Hepatocyte (in vitro differentiated cells): ENCODE data around the gene LIG3. TPM values are rescaled to one million over a fixed set of nuclear protein-coding genes. Genes with fewer than 3 reads are reported as not detected.
A peak's percentile ranks its signal among the peaks of the same experiment; 100 is the strongest.
"Not testable (repeated sequence)": the region's sequence is repeated elsewhere in the genome, so short reads cannot be mapped to it uniquely, and the experiment has no call there.

Source experiments
- DNase-seq: peaks from one replicate; pipeline ENCODE4 v3.0.0-alpha.2; 2016; ENCODE audit warnings: low spot score
- H2AFZ ChIP-seq: fragments of 200-600 bp; sonication (generic); 2 replicates; pipeline ENCODE4 v1.6.0; 2016; ENCODE audit warnings: antibody characterized with exemption, mild to moderate bottlenecking
- H3K27ac ChIP-seq: fragments of 200-600 bp; sonication (generic); 2 replicates; pipeline ENCODE4 v1.5.1; 2016; ENCODE audit warnings: mild to moderate bottlenecking
- H3K27me3 ChIP-seq: fragments of 200-600 bp; sonication (generic); 2 replicates; pipeline ENCODE4 v1.6.1; 2016
- H3K36me3 ChIP-seq: fragments of 200-600 bp; sonication (generic); replicated peaks from 2 replicates; pipeline ENCODE4 v1.5.1; 2016; ENCODE audit warnings: low read depth; ENCODE audit not compliant: insufficient read depth
- H3K4me1 ChIP-seq: fragments of 200-600 bp; sonication (generic); 2 replicates; pipeline ENCODE4 v1.5.1; 2016; ENCODE audit warnings: mild to moderate bottlenecking, moderate library complexity; ENCODE audit not compliant: insufficient read depth
- H3K4me2 ChIP-seq: fragments of 200-600 bp; sonication (generic); 2 replicates; pipeline ENCODE4 v1.6.0; 2016
- H3K4me3 ChIP-seq: fragments of 200-600 bp; sonication (generic); 2 replicates; pipeline ENCODE4 v1.5.1; 2016; ENCODE audit warnings: mild to moderate bottlenecking
- H3K79me2 ChIP-seq: fragments of 200-600 bp; sonication (generic); 2 replicates; pipeline ENCODE4 v1.6.0; 2017; ENCODE audit warnings: mild to moderate bottlenecking
- H3K9me2 ChIP-seq: fragments of 200-600 bp; sonication (generic); replicated peaks from 2 replicates; pipeline ENCODE4 v1.6.0; 2017; ENCODE audit warnings: mild to moderate bottlenecking; ENCODE audit not compliant: insufficient read depth
- H3K9me3 ChIP-seq: fragments of 200-600 bp; sonication (generic); 2 replicates; pipeline ENCODE4 v1.5.1; 2016; ENCODE audit warnings: low read depth, mild to moderate bottlenecking
- H4K20me1 ChIP-seq: fragments of 200-600 bp; sonication (generic); 2 replicates; pipeline ENCODE4 v1.6.0; 2016; ENCODE audit warnings: mild to moderate bottlenecking; ENCODE audit not compliant: insufficient read depth, poor library complexity, severe bottlenecking
- EZH2 ChIP-seq: fragments of 200-600 bp; sonication (generic); IDR thresholded peaks from 2 replicates; pipeline ENCODE4 v1.6.1; 2016; ENCODE audit warnings: antibody characterized with exemption, mild to moderate bottlenecking, borderline replicate concordance
- EZH2phosphoT487 ChIP-seq: fragments of 200-600 bp; sonication (generic); IDR thresholded peaks from one replicate; pipeline ENCODE4 v1.6.1; 2018; ENCODE audit warnings: antibody characterized with exemption, mild to moderate bottlenecking, low read depth, moderate library complexity; ENCODE audit not compliant: unreplicated experiment, severe bottlenecking
- WGBS: methylation state at CpG from one replicate; pipeline ENCODE4 v1.1.6; 2016; ENCODE audit warnings: low lambda C conversion rate; ENCODE audit errors: missing lambda C conversion rate; 5-methylcytosine and 5-hydroxymethylcytosine counted together
- polyA plus RNA-seq: library from polyadenylated mRNA; unstranded; fragments of >200 nt; fragmentation: Nextera tagmentation; extraction: Ambion mirVana; gene quantifications from 2 replicates; pipeline ENCODE4 v1.2.1, GENCODE V29; 2016
- total RNA-seq: library from RNA; depleted of rRNA; stranded (reverse); fragments of >200 nt; gene quantifications from 2 replicates; pipeline ENCODE4 v1.2.3, GENCODE V29; 2014
- TF ChIP-seq, protein P1 (sequence below): fragments of 200-600 bp; sonication (generic); IDR thresholded peaks from 2 replicates; pipeline ENCODE4 v1.5.1; 2016; ENCODE audit warnings: antibody characterized with exemption, mild to moderate bottlenecking; ENCODE audit not compliant: poor library complexity

The LIG3 gene
- total and polyA plus RNA-seq, 2 experiments from 2014 or later: 15.7 to 31.6 TPM

DNA sequence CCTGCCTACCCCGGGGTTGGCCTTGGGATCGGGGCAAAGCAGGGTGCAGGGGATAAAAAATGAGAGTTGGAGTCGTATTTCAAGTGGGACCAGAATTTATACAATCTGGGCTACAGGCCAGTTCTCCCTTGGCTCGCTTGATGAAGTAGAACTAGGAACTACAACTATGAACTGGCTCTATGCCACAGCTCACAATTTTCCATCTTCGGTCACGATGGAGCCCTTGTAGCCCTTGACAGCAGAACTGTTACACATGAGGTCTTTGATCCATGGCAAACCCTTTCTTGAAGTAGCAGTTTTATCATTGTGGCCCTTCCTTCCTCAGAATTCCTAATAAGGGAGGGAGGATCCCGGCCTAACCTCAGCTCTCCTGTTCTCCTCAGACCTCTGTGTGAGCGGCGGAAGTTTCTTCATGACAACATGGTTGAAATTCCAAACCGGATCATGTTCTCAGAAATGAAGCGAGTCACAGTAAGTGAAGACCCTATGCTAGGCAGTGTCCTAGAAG is 17.1 kb downstream of the LIG3 start:
- no peaks in the 10 kb centered on the region for H3K79me2 ChIP-seq
- TF ChIP-seq EZH2 (no peak), EZH2phosphoT487 (no peak)
- TF ChIP-seq, protein P1, sequence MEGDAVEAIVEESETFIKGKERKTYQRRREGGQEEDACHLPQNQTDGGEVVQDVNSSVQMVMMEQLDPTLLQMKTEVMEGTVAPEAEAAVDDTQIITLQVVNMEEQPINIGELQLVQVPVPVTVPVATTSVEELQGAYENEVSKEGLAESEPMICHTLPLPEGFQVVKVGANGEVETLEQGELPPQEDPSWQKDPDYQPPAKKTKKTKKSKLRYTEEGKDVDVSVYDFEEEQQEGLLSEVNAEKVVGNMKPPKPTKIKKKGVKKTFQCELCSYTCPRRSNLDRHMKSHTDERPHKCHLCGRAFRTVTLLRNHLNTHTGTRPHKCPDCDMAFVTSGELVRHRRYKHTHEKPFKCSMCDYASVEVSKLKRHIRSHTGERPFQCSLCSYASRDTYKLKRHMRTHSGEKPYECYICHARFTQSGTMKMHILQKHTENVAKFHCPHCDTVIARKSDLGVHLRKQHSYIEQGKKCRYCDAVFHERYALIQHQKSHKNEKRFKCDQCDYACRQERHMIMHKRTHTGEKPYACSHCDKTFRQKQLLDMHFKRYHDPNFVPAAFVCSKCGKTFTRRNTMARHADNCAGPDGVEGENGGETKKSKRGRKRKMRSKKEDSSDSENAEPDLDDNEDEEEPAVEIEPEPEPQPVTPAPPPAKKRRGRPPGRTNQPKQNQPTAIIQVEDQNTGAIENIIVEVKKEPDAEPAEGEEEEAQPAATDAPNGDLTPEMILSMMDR: no peak
- no peaks in the 10 kb centered on the region for H3K27me3 ChIP-seq
- no peaks in the 10 kb centered on the region for H3K4me1 ChIP-seq
- no peaks in the 10 kb centered on the region for H3K36me3 ChIP-seq
- H3K27ac ChIP-seq: peak overlapping the region; percentile 60
- no peak overlapping the region for H3K4me2 ChIP-seq
- 80% methylated on average over 11 of the region's 11 CpGs for WGBS
- H4K20me1 ChIP-seq: no peaks in the 10 kb centered on the region
- H3K4me3 ChIP-seq: no peak overlapping the region
- no peaks in the 10 kb centered on the region for H3K9me2 ChIP-seq
- H2AFZ ChIP-seq: no peak overlapping the region
- H3K9me3 ChIP-seq: no peaks in the 10 kb centered on the region
- DNase-seq: peak; percentile 35

DNA sequence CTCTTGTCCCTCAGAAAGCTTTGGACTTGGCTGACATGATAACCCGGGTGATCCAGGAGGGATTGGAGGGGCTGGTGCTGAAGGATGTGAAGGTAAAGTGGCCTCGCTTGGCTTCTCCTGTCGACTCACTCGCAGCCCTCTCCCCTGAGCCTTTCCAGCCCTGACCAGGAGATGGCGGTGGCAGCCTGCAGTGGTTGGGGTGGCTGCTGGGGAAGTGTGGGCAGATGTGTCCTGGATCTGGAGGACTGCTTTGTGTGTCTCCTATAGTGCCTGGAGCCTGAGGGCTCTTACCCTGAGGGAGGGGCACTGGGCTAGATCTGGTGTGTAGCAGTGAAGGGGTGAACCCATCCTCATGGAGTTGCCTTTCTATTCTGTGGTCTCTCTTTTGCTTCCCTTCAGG is 17.9 kb downstream of the LIG3 start:
- H3K4me2 ChIP-seq: no peak overlapping the region
- H2AFZ ChIP-seq: no peak overlapping the region
- no peaks in the 10 kb centered on the region for H3K79me2 ChIP-seq
- no peaks in the 10 kb centered on the region for H3K4me1 ChIP-seq
- H3K4me3 ChIP-seq: no peak overlapping the region
- DNase-seq: peak; percentile 76
- no peak overlapping the region for H3K27ac ChIP-seq
- H3K9me3 ChIP-seq: no peaks in the 10 kb centered on the region
- no peaks in the 10 kb centered on the region for H3K27me3 ChIP-seq
- no peak for TF ChIP-seq EZH2
- TF ChIP-seq, protein P1: peak; percentile 62
- no peak for TF ChIP-seq EZH2phosphoT487
- H3K36me3 ChIP-seq: no peaks in the 10 kb centered on the region
- WGBS: 55% methylated on average over 5 of the region's 5 CpGs
- no peaks in the 10 kb centered on the region for H4K20me1 ChIP-seq
- H3K9me2 ChIP-seq: no peaks in the 10 kb centered on the region

DNA sequence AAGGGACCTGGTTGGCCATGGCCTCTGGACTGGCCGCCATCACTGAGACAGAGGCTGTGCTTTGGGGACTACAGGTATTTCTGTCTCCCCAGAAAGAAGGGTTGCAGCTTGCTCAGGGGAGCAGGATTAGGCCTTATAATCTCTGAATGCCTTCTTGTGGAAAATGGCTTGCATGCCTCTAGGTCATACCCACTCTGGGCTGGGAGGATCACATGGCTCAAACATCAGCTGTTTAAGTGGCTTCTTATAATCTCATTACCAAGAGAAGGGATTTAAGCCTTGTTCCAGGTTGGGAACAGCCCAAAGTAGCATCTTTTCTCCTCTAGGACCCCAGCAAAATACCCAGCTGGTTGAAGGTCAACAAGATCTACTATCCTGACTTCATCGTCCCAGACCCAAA is 19.1 kb downstream of the LIG3 start:
- no peaks in the 10 kb centered on the region for H3K9me2 ChIP-seq
- no peaks in the 10 kb centered on the region for H4K20me1 ChIP-seq
- no peak overlapping the region for H3K4me3 ChIP-seq
- no peak overlapping the region for H3K4me2 ChIP-seq
- TF ChIP-seq EZH2phosphoT487 (no peak), EZH2 (no peak)
- TF ChIP-seq, protein P1: no peak
- H3K9me3 ChIP-seq: no peaks in the 10 kb centered on the region
- no peaks in the 10 kb centered on the region for H3K4me1 ChIP-seq
- no peaks in the 10 kb centered on the region for H3K79me2 ChIP-seq
- DNase-seq: no peak
- no peaks in the 10 kb centered on the region for H3K27me3 ChIP-seq
- no peak overlapping the region for H3K27ac ChIP-seq
- no peak overlapping the region for H2AFZ ChIP-seq
- 97% methylated on average over 2 of the region's 2 CpGs for WGBS
- no peaks in the 10 kb centered on the region for H3K36me3 ChIP-seq

DNA sequence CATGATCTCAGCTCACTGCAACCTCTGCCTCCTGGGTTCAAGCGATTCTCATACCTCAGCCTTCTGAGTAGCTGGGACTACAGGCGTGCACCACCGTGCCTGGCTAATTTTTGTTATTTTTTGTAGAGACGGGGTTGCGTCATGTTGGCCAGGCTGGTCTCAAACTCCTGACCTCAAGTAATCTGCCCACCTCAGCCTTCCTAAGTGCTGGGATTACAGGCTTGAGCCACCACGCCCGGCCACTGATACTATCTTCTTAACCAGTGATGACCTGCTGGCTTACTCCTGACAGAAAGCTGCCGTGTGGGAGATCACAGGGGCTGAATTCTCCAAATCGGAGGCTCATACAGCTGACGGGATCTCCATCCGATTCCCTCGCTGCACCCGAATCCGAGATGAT is 20.7 kb downstream of the LIG3 start:
- 95% methylated on average over 14 of the region's 14 CpGs for WGBS
- H3K27me3 ChIP-seq, H4K20me1 ChIP-seq, H3K4me2 ChIP-seq, H3K79me2 ChIP-seq, H3K9me2 ChIP-seq, H3K27ac ChIP-seq, H2AFZ ChIP-seq, H3K4me3 ChIP-seq, H3K4me1 ChIP-seq, DNase-seq, H3K36me3 ChIP-seq, H3K9me3 ChIP-seq: not testable (repeated sequence)
